K562 (cell line): ENCODE measurements around the gene PDE4D. TPM values are rescaled to one million over a fixed set of nuclear protein-coding genes. Genes with fewer than 3 reads are reported as not detected.

Source experiments
- ATAC-seq: fragments of 200-7000 bp; cut with Tn5 transposase; 3 replicates; pipeline ENCODE4 v1.9.1; 2020; ENCODE audit warnings: moderate library complexity
- BruUV-seq: library from RNA; stranded (reverse); fragments of 400-500 nt; replicated peaks from 2 replicates; lab custom pipeline; 2021; lab: Mats Ljungman, UMichigan
- CTCF ChIA-PET: fragments of 300-600 bp; formaldehyde crosslinking; extraction: SDS; loops from one replicate; lab custom pipeline; 2021; ENCODE audit warnings: low intra/inter-chr PET ratio; lab: Yijun Ruan, JAX
- POLR2A ChIA-PET: fragments of 300-600, 350-650 bp; sonication (Branson Sonifier 250); formaldehyde crosslinking; extraction: SDS; loops from one replicate; lab custom pipeline; 2021; ENCODE audit warnings: antibody characterized with exemption, inconsistent platforms; lab: Yijun Ruan, JAX
- DNase-seq, 4 experiments: peaks; one replicate each; pipeline versions ENCODE4 v3.0.0 to v3.0.0-alpha.2; 2011 to 2018; ENCODE audit warnings: low spot score in 3 of 4, mixed read lengths in 3 of 4; ENCODE audit errors: extremely low read depth in 1 of 4
- FAIRE-seq: peaks from 2 replicates; lab custom pipeline; 2011; peaks lifted over from hg19 to GRCh38; lab: Jason Lieb, UNC
- H2AFZ ChIP-seq: 2 replicates; pipeline ENCODE4 v1.6.0; 2011; ENCODE audit warnings: low read depth, low read length, control low read depth, inconsistent platforms
- H3K27ac ChIP-seq: fragments of 200-600 bp; 3 replicates; pipeline ENCODE4 v1.8.0; 2011; ENCODE audit warnings: low read depth, mild to moderate bottlenecking, control low read depth, inconsistent platforms, low read length, moderate library complexity, mixed read lengths; ENCODE audit errors: extremely low read depth
- H3K27me3 ChIP-seq, 2 experiments: fragments of 300-600 bp in 1 of 2; 2 replicates in 1 of 2; 3 replicates in 1 of 2; pipeline versions ENCODE4 v1.6.0 to v1.8.0; 2011; ENCODE audit warnings: inconsistent platforms in 2 of 2, low read length in 2 of 2, mild to moderate bottlenecking in 1 of 2, mixed read lengths in 1 of 2, moderate library complexity in 1 of 2; ENCODE audit not compliant: control insufficient read depth in 2 of 2, insufficient read depth in 2 of 2
- H3K36me3 ChIP-seq: fragments of 300-600 bp; 3 replicates; pipeline ENCODE4 v1.8.0; 2011; ENCODE audit warnings: mild to moderate bottlenecking, low read length, inconsistent platforms; ENCODE audit not compliant: control insufficient read depth, insufficient read depth
- H3K4me1 ChIP-seq, 2 experiments: fragments of 200-600 bp in 1 of 2; replicated peaks in 1 of 2; 2 replicates in 1 of 2; 3 replicates in 1 of 2; pipeline versions ENCODE4 v1.5.1 to v1.8.0; 2011; ENCODE audit warnings: inconsistent platforms in 2 of 2, low read length in 2 of 2, mild to moderate bottlenecking in 1 of 2, mixed read lengths in 1 of 2, moderate library complexity in 1 of 2; ENCODE audit not compliant: control insufficient read depth in 2 of 2, insufficient read depth in 2 of 2
- H3K4me2 ChIP-seq: 2 replicates; pipeline ENCODE4 v1.6.1; 2011; ENCODE audit warnings: low read length, control low read depth, inconsistent platforms, mixed read lengths; ENCODE audit not compliant: insufficient read depth
- H3K4me3 ChIP-seq: fragments of 200-600 bp; sonication (generic), shearing (Covaris generic); 2 replicates; pipeline ENCODE4 v1.5.1; 2016; ENCODE audit warnings: control low read depth, inconsistent platforms
- H3K79me2 ChIP-seq: fragments of 200-600 bp; 3 replicates; pipeline ENCODE4 v1.8.0; 2011; ENCODE audit warnings: low read length, inconsistent platforms; ENCODE audit not compliant: control insufficient read depth, insufficient read depth
- H3K9ac ChIP-seq, 2 experiments: 2 replicates each; pipeline versions ENCODE4 v1.6.0 to v1.6.1; 2011; ENCODE audit warnings: low read depth in 2 of 2, low read length in 2 of 2, control low read depth in 1 of 2, inconsistent platforms in 1 of 2, mild to moderate bottlenecking in 1 of 2, mixed read lengths in 1 of 2; ENCODE audit not compliant: insufficient read depth in 1 of 2
- H3K9me1 ChIP-seq: one replicate; pipeline ENCODE4 v1.6.0; 2011; ENCODE audit warnings: inconsistent platforms, mild to moderate bottlenecking, low read length, moderate library complexity; ENCODE audit not compliant: control insufficient read depth, insufficient read depth
- H3K9me3 ChIP-seq: replicated peaks from 2 replicates; pipeline ENCODE4 v1.5.1; 2011; ENCODE audit warnings: low read depth, low read length, inconsistent platforms; ENCODE audit not compliant: control insufficient read depth, insufficient read depth
- H4K20me1 ChIP-seq: replicated peaks from 2 replicates; pipeline ENCODE4 v1.6.1; 2011; ENCODE audit warnings: low read length, inconsistent platforms, mixed read lengths; ENCODE audit not compliant: control insufficient read depth, insufficient read depth
- NR4A1 ChIP-seq, 2 experiments: fragments of 250-450 bp in 1 of 2; fragments of 450-650 bp in 1 of 2; sonication (Bioruptor Pico) in 1 of 2; IDR thresholded peaks; 2 replicates each; pipeline versions ENCODE4 v1.4.0 to v1.6.1; 2016 to 2020; ENCODE audit warnings: mild to moderate bottlenecking in 2 of 2, missing compliant biosample characterization in 1 of 2, missing genetic modification characterization in 1 of 2, moderate library complexity in 1 of 2
- RHOXF2B ChIP-seq: fragments of 250-450 bp; sonication (Bioruptor Pico); conservative IDR thresholded peaks from 2 replicates; pipeline ENCODE4 v1.5.1; 2021
- U2AF1 ChIP-seq: fragments of 200-400 bp; formaldehyde crosslinking; optimal IDR thresholded peaks from 2 replicates; pipeline ENCODE3; 2017; ENCODE audit warnings: mild to moderate bottlenecking, low read depth, low read length, moderate library complexity
- ZNF561 ChIP-seq: fragments of 450-650 bp; formaldehyde crosslinking; conservative IDR thresholded peaks from 2 replicates; pipeline ENCODE4 v1.4.0; 2020; ENCODE audit warnings: mild to moderate bottlenecking, moderate library complexity
- WGBS: fragments of 100-300 bp; shearing (Covaris generic); methylation state at CpG from one replicate; pipeline ENCODE4 v1.1.6; 2016; ENCODE audit warnings: low coverage, mixed read lengths; ENCODE audit not compliant: insufficient coverage; ENCODE audit errors: missing lambda C conversion rate; 5-methylcytosine and 5-hydroxymethylcytosine counted together
- in situ Hi-C: fragments of 300-500 bp; cut with MboI; formaldehyde crosslinking; loops from 4 replicates; pipeline ENCODE4 v1.15.0; 2018; ENCODE audit warnings: inconsistent platforms, mixed read lengths
- intact Hi-C: fragments of 100-400 bp; cut with micrococcal nuclease; formaldehyde crosslinking; loops from 2 replicates; pipeline ENCODE4 v1.14.2; 2022
- polyA plus RNA-seq, 8 experiments: library from polyadenylated mRNA; depleted of rRNA in 4 of 8; stranded (reverse) in 5 of 8; unstranded in 3 of 8; fragments of >200 nt; fragmentation: Nextera tagmentation in 2 of 8; fragmentation: Illumina TruSeq in 1 of 8; extraction: Ambion mirVana in 2 of 8; extraction: Trizol in 1 of 8; gene quantifications; 2 replicates each; pipeline versions ENCODE4 v1.2.1 to v1.2.3, GENCODE V29; 2011 to 2014; ENCODE audit warnings: inconsistent platforms in 1 of 8, missing spikeins in 1 of 8
- total RNA-seq, 7 experiments: library from RNA; depleted of rRNA in 6 of 7; stranded (reverse); fragments of >200 nt in 6 of 7; fragmentation: Illumina TruSeq in 2 of 7; extraction: Trizol in 2 of 7; gene quantifications; 2 replicates each; pipeline versions ENCODE4 v1.2.1 to v1.2.3, GENCODE V29; 2011 to 2021; ENCODE audit warnings: low replicate concordance in 1 of 7
- TF ChIP-seq, protein P1 (sequence below): sonication (generic); formaldehyde crosslinking; IDR thresholded peaks from 2 replicates; pipeline ENCODE4 v1.8.1; 2023; ENCODE audit warnings: missing genetic modification reagents, mild to moderate bottlenecking, borderline replicate concordance
- TF ChIP-seq, protein P2 (sequence below): sonication (generic); formaldehyde crosslinking; IDR thresholded peaks from 2 replicates; pipeline ENCODE4 v1.9.0; 2022; ENCODE audit warnings: mild to moderate bottlenecking, missing genetic modification reagents
- TF ChIP-seq, protein P3 (sequence below): fragments of 450-650 bp; formaldehyde crosslinking; IDR thresholded peaks from 2 replicates; pipeline ENCODE4 v1.4.0; 2020; ENCODE audit warnings: mild to moderate bottlenecking, mixed read lengths

The PDE4D gene
- total and polyA plus RNA-seq, 9 of the 15 experiments (the other 6 are each of a cell fraction or from before 2014, with no cell fraction given), result 0.04 to 0.46 (median 0.13) TPM

- in situ Hi-C loops, result no loop called here
- no peak overlapping the region for H2AFZ ChIP-seq
- no peaks in the 10 kb centered on the region for H3K27me3 ChIP-seq
- CTCF ChIA-PET, result no interaction called here
- no peaks in the 10 kb centered on the region for H4K20me1 ChIP-seq
- no peaks in the 10 kb centered on the region for H3K9me1 ChIP-seq
- no peaks in the 10 kb centered on the region for H3K79me2 ChIP-seq
- no peak overlapping the region for H3K27ac ChIP-seq
- no peaks in the 10 kb centered on the region for H3K9me3 ChIP-seq
- H3K4me3 ChIP-seq, result no peak overlapping the region
- WGBS, result 0% methylated on average over 2 of the region's 2 CpGs
- no peak overlapping the region for H3K4me2 ChIP-seq
- H3K9ac ChIP-seq, result no peak overlapping the region
- DNase-seq (no peak), ATAC-seq (no peak)
- BruUV-seq, result no TSS peak
- H3K4me1 ChIP-seq, result no peaks in the 10 kb centered on the region
- no peaks in the 10 kb centered on the region for H3K36me3 ChIP-seq
- TF ChIP-seq NR4A1 (CRISPR knock-in tag; IDR thresholded peaks at IDR 0.05) (no peak), NR4A1 (tag; IDR thresholded peaks at IDR 0.05) (no peak), ZNF561 (no peak), U2AF1 (no peak), RHOXF2B (CRISPR knock-in tag) (no peak)
- TF ChIP-seq, protein P1, sequence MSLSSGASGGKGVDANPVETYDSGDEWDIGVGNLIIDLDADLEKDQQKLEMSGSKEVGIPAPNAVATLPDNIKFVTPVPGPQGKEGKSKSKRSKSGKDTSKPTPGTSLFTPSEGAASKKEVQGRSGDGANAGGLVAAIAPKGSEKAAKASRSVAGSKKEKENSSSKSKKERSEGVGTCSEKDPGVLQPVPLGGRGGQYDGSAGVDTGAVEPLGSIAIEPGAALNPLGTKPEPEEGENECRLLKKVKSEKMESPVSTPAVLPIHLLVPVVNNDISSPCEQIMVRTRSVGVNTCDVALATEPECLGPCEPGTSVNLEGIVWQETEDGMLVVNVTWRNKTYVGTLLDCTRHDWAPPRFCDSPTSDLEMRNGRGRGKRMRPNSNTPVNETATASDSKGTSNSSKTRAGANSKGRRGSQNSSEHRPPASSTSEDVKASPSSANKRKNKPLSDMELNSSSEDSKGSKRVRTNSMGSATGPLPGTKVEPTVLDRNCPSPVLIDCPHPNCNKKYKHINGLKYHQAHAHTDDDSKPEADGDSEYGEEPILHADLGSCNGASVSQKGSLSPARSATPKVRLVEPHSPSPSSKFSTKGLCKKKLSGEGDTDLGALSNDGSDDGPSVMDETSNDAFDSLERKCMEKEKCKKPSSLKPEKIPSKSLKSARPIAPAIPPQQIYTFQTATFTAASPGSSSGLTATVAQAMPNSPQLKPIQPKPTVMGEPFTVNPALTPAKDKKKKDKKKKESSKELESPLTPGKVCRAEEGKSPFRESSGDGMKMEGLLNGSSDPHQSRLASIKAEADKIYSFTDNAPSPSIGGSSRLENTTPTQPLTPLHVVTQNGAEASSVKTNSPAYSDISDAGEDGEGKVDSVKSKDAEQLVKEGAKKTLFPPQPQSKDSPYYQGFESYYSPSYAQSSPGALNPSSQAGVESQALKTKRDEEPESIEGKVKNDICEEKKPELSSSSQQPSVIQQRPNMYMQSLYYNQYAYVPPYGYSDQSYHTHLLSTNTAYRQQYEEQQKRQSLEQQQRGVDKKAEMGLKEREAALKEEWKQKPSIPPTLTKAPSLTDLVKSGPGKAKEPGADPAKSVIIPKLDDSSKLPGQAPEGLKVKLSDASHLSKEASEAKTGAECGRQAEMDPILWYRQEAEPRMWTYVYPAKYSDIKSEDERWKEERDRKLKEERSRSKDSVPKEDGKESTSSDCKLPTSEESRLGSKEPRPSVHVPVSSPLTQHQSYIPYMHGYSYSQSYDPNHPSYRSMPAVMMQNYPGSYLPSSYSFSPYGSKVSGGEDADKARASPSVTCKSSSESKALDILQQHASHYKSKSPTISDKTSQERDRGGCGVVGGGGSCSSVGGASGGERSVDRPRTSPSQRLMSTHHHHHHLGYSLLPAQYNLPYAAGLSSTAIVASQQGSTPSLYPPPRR (CRISPR knock-in tag), result no peak
- TF ChIP-seq, protein P2, sequence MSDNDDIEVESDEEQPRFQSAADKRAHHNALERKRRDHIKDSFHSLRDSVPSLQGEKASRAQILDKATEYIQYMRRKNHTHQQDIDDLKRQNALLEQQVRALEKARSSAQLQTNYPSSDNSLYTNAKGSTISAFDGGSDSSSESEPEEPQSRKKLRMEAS, result no peak
- TF ChIP-seq, protein P3, sequence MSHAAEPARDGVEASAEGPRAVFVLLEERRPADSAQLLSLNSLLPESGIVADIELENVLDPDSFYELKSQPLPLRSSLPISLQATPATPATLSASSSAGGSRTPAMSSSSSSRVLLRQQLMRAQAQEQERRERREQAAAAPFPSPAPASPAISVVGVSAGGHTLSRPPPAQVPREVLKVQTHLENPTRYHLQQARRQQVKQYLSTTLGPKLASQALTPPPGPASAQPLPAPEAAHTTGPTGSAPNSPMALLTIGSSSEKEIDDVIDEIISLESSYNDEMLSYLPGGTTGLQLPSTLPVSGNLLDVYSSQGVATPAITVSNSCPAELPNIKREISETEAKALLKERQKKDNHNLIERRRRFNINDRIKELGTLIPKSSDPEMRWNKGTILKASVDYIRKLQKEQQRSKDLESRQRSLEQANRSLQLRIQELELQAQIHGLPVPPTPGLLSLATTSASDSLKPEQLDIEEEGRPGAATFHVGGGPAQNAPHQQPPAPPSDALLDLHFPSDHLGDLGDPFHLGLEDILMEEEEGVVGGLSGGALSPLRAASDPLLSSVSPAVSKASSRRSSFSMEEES (CRISPR knock-in tag), result no peak
- TF ChIP-seq, all 486 proteins: peak for 0
- POLR2A ChIA-PET, result no interaction called here
- intact Hi-C loops, result no loop called here
- no peak for FAIRE-seq
Observed at GRCh38 chr5:59652449-59652848, 241.1 kb downstream of the PDE4D start.
